WTC11 (cell line): Measurements from ENCODE around the gene GRK3.

Source experiments
- CTCF ChIP-seq: fragments of 200-600 bp; IDR thresholded peaks from 2 replicates; pipeline ENCODE4 v1.8.0; 2022; ENCODE audit warnings: antibody characterized with exemption
- JUN ChIP-seq: sonication (generic); formaldehyde crosslinking; IDR thresholded peaks from 2 replicates; pipeline ENCODE4 v1.8.0; 2023; ENCODE audit warnings: mild to moderate bottlenecking, missing genetic modification reagents
- NR3C1 ChIP-seq: sonication (generic); formaldehyde crosslinking; conservative IDR thresholded peaks from 2 replicates; pipeline ENCODE4 v1.8.1; 2023; ENCODE audit warnings: low read depth, mild to moderate bottlenecking, missing genetic modification reagents
- TEAD1 ChIP-seq: sonication (generic); formaldehyde crosslinking; IDR thresholded peaks from 2 replicates; pipeline ENCODE4 v1.8.0; 2022; ENCODE audit warnings: mild to moderate bottlenecking, missing genetic modification reagents

- TF ChIP-seq CTCF, result no peak
- TF ChIP-seq NR3C1 (CRISPR knock-in tag), result no peak
- TF ChIP-seq JUN, result no peak
- no peak for TF ChIP-seq TEAD1 (CRISPR knock-in tag)
These were observed 211.1 kb downstream of the GRK3 start for GRCh38 chr22:25775531-25775930.
